ENCODE data around the gene CDH2. TPM values are rescaled to one million over a fixed set of nuclear protein-coding genes. Genes with fewer than 3 reads are reported as not detected.

Gene CDH2
- polyA plus RNA-seq, 1 donor from 2014 or later: 199 TPM

GRCh38 chr18:28152354-28152753 is 24.6 kb downstream of the CDH2 start:
- Histone ChIP-seq H3F3A (ENCODE audit: insufficient read depth, low read length, poor library complexity, severe bottlenecking) (peaks cover 2% of the 10 kb centered on the region), H3K27me3 (ENCODE audit: insufficient read depth, low read depth, low read length) (no peaks in the 10 kb centered on the region), H3K79me2 (replicated peaks; ENCODE audit: insufficient read depth, low read length) (peaks cover 96% of the 10 kb centered on the region), H3K27ac (ENCODE audit: low read length) (no peak overlapping the region), H2AFZ (ENCODE audit: low read depth, low read length) (no peak overlapping the region), H3K9me2 (ENCODE audit: insufficient read depth, low read length) (no peaks in the 10 kb centered on the region), H4K20me1 (ENCODE audit: insufficient read depth) (peaks cover 52% of the 10 kb centered on the region), H3K9ac (ENCODE audit: low read length) (no peak overlapping the region), H3K36me3 (ENCODE audit: insufficient read depth, low read length) (no peaks in the 10 kb centered on the region), H3K4me3 (ENCODE audit: low read length) (no peak overlapping the region), H3K9me3 (ENCODE audit: low read length) (no peaks in the 10 kb centered on the region), H3K4me2 (ENCODE audit: low read length) (no peak overlapping the region)
- TF ChIP-seq SMC3 (conservative IDR thresholded peaks at IDR 0.05; ENCODE audit: poor library complexity) (no peak), TAF1 (IDR thresholded peaks at IDR 0.05; ENCODE audit: low read depth) (no peak), REST (IDR thresholded peaks at IDR 0.05; ENCODE audit: borderline replicate concordance) (no peak), MXI1 (conservative IDR thresholded peaks at IDR 0.05; ENCODE audit: poor library complexity, severe bottlenecking) (no peak), RAD21 (conservative IDR thresholded peaks at IDR 0.05) (no peak), EZH2 (IDR thresholded peaks at IDR 0.05; ENCODE audit: borderline replicate concordance, insufficient read depth, low read length, poor library complexity, severe bottlenecking) (no peak), POLR2AphosphoS5 (IDR thresholded peaks at IDR 0.05) (no peak), EP300 (conservative IDR thresholded peaks at IDR 0.05; ENCODE audit: poor library complexity, severe bottlenecking) (no peak)
- TF ChIP-seq, protein P1, sequence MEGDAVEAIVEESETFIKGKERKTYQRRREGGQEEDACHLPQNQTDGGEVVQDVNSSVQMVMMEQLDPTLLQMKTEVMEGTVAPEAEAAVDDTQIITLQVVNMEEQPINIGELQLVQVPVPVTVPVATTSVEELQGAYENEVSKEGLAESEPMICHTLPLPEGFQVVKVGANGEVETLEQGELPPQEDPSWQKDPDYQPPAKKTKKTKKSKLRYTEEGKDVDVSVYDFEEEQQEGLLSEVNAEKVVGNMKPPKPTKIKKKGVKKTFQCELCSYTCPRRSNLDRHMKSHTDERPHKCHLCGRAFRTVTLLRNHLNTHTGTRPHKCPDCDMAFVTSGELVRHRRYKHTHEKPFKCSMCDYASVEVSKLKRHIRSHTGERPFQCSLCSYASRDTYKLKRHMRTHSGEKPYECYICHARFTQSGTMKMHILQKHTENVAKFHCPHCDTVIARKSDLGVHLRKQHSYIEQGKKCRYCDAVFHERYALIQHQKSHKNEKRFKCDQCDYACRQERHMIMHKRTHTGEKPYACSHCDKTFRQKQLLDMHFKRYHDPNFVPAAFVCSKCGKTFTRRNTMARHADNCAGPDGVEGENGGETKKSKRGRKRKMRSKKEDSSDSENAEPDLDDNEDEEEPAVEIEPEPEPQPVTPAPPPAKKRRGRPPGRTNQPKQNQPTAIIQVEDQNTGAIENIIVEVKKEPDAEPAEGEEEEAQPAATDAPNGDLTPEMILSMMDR (IDR thresholded peaks at IDR 0.05; ENCODE audit: poor library complexity, severe bottlenecking): no peak

GRCh38 chr18:28151434-28151833 is 25.5 kb downstream of the CDH2 start:
- Histone ChIP-seq H3K27me3 (ENCODE audit: insufficient read depth, low read depth, low read length) (no peaks in the 10 kb centered on the region), H3K36me3 (ENCODE audit: insufficient read depth, low read length) (no peaks in the 10 kb centered on the region), H3K9me3 (ENCODE audit: low read length) (no peaks in the 10 kb centered on the region), H3K9ac (ENCODE audit: low read length) (no peak overlapping the region), H3K4me3 (ENCODE audit: low read length) (no peak overlapping the region), H3K4me2 (ENCODE audit: low read length) (no peak overlapping the region), H2AFZ (ENCODE audit: low read depth, low read length) (no peak overlapping the region), H3K79me2 (replicated peaks; ENCODE audit: insufficient read depth, low read length) (peaks cover 97% of the 10 kb centered on the region), H3K9me2 (ENCODE audit: insufficient read depth, low read length) (no peaks in the 10 kb centered on the region), H3F3A (ENCODE audit: insufficient read depth, low read length, poor library complexity, severe bottlenecking) (peaks cover 2% of the 10 kb centered on the region), H3K27ac (ENCODE audit: low read length) (no peak overlapping the region), H4K20me1 (ENCODE audit: insufficient read depth) (peaks cover 45% of the 10 kb centered on the region)
- TF ChIP-seq RAD21 (conservative IDR thresholded peaks at IDR 0.05) (no peak), TAF1 (IDR thresholded peaks at IDR 0.05; ENCODE audit: low read depth) (no peak), SMC3 (conservative IDR thresholded peaks at IDR 0.05; ENCODE audit: poor library complexity) (no peak), POLR2AphosphoS5 (IDR thresholded peaks at IDR 0.05) (no peak), MXI1 (conservative IDR thresholded peaks at IDR 0.05; ENCODE audit: poor library complexity, severe bottlenecking) (no peak), REST (IDR thresholded peaks at IDR 0.05; ENCODE audit: borderline replicate concordance) (no peak), EP300 (conservative IDR thresholded peaks at IDR 0.05; ENCODE audit: poor library complexity, severe bottlenecking) (no peak), EZH2 (IDR thresholded peaks at IDR 0.05; ENCODE audit: borderline replicate concordance, insufficient read depth, low read length, poor library complexity, severe bottlenecking) (no peak)
- TF ChIP-seq, protein P1 (IDR thresholded peaks at IDR 0.05; ENCODE audit: poor library complexity, severe bottlenecking): no peak
